Measurements from ENCODE around the gene TIMM9. TPM values are rescaled to one million over a fixed set of nuclear protein-coding genes. Genes with fewer than 3 reads are reported as not detected.

TIMM9 gene
- total and polyA plus RNA-seq, 9 donors: 32.8 to 92.6 (median 48.0) TPM

DNA sequence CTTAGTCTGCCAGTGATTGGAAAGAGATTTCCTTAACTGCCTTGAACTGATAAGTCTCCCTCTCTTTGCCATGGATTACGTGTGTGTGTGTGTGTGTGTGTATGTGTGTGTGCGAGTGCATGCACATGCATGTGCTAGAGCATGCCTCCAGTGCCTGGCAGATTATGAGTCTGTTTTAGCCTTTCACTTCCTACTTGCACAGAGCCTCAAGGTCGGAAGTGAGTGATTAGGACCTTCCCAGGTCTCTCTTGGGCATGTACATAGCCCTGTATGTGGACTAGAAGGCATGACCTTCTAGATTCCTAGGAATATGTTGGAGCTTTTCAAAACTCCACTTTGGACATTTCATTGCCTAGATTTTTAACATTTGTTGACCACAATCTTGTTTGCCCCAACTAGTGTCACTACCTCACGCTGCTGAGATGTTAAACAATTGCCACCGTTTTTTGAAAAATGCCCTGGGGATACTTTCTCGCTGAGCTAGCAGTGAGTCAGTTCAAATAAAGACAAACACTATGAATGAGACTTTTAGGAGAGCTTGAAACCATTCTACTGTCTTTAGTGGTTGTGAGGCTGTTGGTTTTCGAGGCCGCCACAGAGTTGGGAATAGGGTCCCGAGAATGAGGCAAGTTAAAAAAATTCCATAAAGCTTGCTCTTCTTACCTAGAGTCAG is 28.4 kb upstream of the TIMM9 start:
- 88 to 92% (median 90%) methylated on average over 9 of the region's 9 CpGs for WGBS, 3 donors
- H3K9me3 ChIP-seq: no peaks in the 10 kb centered on the region
- TF ChIP-seq EP300 (IDR thresholded peaks at IDR 0.05) (no peak), POLR2A (IDR thresholded peaks at IDR 0.05) (no peak)
- TF ChIP-seq, protein P1, sequence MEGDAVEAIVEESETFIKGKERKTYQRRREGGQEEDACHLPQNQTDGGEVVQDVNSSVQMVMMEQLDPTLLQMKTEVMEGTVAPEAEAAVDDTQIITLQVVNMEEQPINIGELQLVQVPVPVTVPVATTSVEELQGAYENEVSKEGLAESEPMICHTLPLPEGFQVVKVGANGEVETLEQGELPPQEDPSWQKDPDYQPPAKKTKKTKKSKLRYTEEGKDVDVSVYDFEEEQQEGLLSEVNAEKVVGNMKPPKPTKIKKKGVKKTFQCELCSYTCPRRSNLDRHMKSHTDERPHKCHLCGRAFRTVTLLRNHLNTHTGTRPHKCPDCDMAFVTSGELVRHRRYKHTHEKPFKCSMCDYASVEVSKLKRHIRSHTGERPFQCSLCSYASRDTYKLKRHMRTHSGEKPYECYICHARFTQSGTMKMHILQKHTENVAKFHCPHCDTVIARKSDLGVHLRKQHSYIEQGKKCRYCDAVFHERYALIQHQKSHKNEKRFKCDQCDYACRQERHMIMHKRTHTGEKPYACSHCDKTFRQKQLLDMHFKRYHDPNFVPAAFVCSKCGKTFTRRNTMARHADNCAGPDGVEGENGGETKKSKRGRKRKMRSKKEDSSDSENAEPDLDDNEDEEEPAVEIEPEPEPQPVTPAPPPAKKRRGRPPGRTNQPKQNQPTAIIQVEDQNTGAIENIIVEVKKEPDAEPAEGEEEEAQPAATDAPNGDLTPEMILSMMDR (IDR thresholded peaks at IDR 0.05): no peak
- H3K4me3 ChIP-seq: no peak overlapping the region
- DNase-seq: no peak
- intact Hi-C loops (cut with DNase I): no loop called here
- H3K4me1 ChIP-seq (ENCODE audit: insufficient read depth): no peaks in the 10 kb centered on the region
- H3K36me3 ChIP-seq: no peaks in the 10 kb centered on the region
- no peaks in the 10 kb centered on the region for H3K27me3 ChIP-seq
- H3K27ac ChIP-seq: no peak overlapping the region

DNA sequence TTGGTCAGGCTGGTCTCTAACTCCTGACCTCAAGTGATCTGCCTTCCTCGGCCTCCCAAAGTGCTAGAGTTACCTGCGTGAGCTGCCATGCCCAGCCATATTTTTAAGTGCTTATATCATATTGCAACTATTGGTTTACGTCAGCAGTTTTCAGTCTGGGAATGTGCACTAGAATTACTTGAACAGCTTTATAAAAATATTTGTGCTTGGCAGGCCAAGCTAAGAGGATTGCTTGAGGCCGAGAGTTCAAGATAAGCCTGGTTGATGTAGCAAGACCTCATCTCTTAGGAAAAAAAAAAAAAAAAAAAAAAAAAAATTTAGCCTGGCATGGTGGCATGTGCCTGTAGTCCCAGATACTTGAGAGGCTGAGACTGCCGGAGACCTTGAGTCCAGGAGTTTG is 17.3 kb upstream of the TIMM9 start:
- Histone ChIP-seq H3K27me3 (no peaks in the 10 kb centered on the region), H3K4me1 (ENCODE audit: insufficient read depth) (no peaks in the 10 kb centered on the region), H3K36me3 (no peaks in the 10 kb centered on the region), H3K9me3 (no peaks in the 10 kb centered on the region), H3K27ac (no peak overlapping the region), H3K4me3 (no peak overlapping the region)
- intact Hi-C loops (cut with DNase I): no loop called here
- WGBS, 3 donors: 68 to 81% (median 79%) methylated on average over 5 of the region's 5 CpGs
- DNase-seq: no peak
- TF ChIP-seq POLR2A (IDR thresholded peaks at IDR 0.05): no peak
- TF ChIP-seq EP300 (IDR thresholded peaks at IDR 0.05): no peak
- TF ChIP-seq, protein P1 (IDR thresholded peaks at IDR 0.05): no peak

DNA sequence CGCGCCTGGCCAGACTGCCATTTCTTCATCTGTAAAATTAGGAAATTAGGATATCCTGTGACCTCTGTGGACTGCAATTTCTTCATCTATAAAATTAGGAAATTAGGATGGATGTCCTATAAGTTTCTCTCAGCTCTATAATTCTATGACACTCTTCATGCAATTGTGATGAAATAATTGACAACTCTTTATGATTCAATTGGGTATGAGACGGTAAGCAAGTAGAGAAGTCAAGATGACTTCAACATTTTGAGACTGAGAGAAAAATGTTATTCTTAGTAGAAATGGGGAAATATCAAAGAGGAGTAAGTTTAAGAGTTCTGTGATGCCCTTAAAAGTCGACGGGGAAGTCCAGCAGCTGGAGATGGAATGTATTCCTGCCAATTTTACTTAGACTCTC is 12.1 kb upstream of the TIMM9 start:
- no peak overlapping the region for H3K4me3 ChIP-seq

DNA sequence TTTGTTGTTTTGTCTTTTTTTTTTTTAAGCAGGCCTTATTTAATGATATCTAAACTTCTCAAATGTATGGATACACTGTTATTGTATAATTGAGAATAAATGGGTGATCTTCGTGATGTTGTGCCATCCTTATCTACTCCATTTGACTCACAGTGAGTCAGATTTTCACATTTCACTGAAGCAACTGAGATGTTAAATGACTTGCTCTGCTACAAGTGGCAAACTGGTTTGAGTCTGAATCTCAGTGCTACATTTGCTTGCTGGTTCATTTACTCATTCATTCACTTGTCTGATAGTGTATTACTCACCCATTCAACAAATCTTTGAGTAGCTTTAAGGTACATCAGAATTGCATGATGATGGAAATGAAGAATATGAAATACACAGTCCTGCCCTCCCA is 2.8 kb upstream of the TIMM9 start:
- WGBS, 3 donors: 40 to 61% (median 60%) methylated on average over 1 of the region's 1 CpG

More for the DNA sequence above, 12.1 kb upstream of the TIMM9 start:
- Histone ChIP-seq H3K27ac (no peak overlapping the region), H3K4me1 (ENCODE audit: insufficient read depth) (no peaks in the 10 kb centered on the region), H3K36me3 (no peaks in the 10 kb centered on the region), H3K9me3 (no peaks in the 10 kb centered on the region), H3K27me3 (no peaks in the 10 kb centered on the region)
- intact Hi-C loops (cut with DNase I): no loop called here
- WGBS, 3 donors: 75 to 84% (median 79%) methylated on average over 5 of the region's 5 CpGs
- no peak for DNase-seq
- no peak for TF ChIP-seq EP300 (IDR thresholded peaks at IDR 0.05)
- TF ChIP-seq POLR2A (IDR thresholded peaks at IDR 0.05): no peak
- TF ChIP-seq, protein P1 (IDR thresholded peaks at IDR 0.05): no peak

More for the DNA sequence above, 2.8 kb upstream of the TIMM9 start:
- H3K27me3 ChIP-seq: no peaks in the 10 kb centered on the region
- H3K4me1 ChIP-seq (ENCODE audit: insufficient read depth): peaks cover 1% of the 10 kb centered on the region
- no peak for DNase-seq
- H3K36me3 ChIP-seq: no peaks in the 10 kb centered on the region
- H3K27ac ChIP-seq: no peak overlapping the region
- TF ChIP-seq POLR2A (IDR thresholded peaks at IDR 0.05) (no peak), EP300 (IDR thresholded peaks at IDR 0.05) (no peak)
- TF ChIP-seq, protein P1 (IDR thresholded peaks at IDR 0.05): no peak
- H3K9me3 ChIP-seq: no peaks in the 10 kb centered on the region
- intact Hi-C loops (cut with DNase I): no loop called here
- H3K4me3 ChIP-seq: no peak overlapping the region
